Loucy (cell line): ENCODE measurements around the gene POLRMT.
"Not testable (repeated sequence)": the region's sequence is repeated elsewhere in the genome, so short reads cannot be mapped to it uniquely, and the experiment has no call there.

ENCODE experiments used
- CTCF ChIP-seq: fragments of 200-600 bp; sonication (generic); conservative IDR thresholded peaks from 2 replicates; pipeline ENCODE4 v1.5.1; 2014; ENCODE audit warnings: mild to moderate bottlenecking, antibody characterized with exemption, low read length
- EZH2phosphoT487 ChIP-seq: fragments of 200-600 bp; IDR thresholded peaks from 2 replicates; pipeline ENCODE4 v1.6.1; 2018; ENCODE audit warnings: antibody characterized with exemption, mild to moderate bottlenecking, moderate library complexity, borderline replicate concordance

GRCh38 chr19:621191-621590 lies 12.1 kb downstream of the POLRMT start:
- TF ChIP-seq CTCF, EZH2phosphoT487: not testable (repeated sequence)
